TTC549 (cell line): ENCODE data around the gene QPRT.
"Not testable (repeated sequence)": the region's sequence is repeated elsewhere in the genome, so short reads cannot be mapped to it uniquely, and the experiment has no call there.

Experiments
- FAIRE-seq: peaks from 2 replicates; lab custom pipeline; 2012; peaks lifted over from hg19 to GRCh38; lab: Jason Lieb, UNC

Gene QPRT

GRCh38 chr16:29663016-29663806, 15.8 kb upstream of the QPRT start, which contains the start of gene SPN:
TSS of gene SPN (plus strand) at chr16:29663247. CDS start at chr16:29663729, 482 bp downstream.
- FAIRE-seq = no peak

- no peak for FAIRE-seq
These were observed 15.2 kb upstream of the QPRT start for GRCh38 chr16:29663807-29664090.

GRCh38 chr16:29664091-29664921, 14.7 kb upstream of the QPRT start:
- no peak for FAIRE-seq

GRCh38 chr16:29665294-29666077, 13.5 kb upstream of the QPRT start:
- FAIRE-seq = no peak

GRCh38 chr16:29667322-29667610, 11.7 kb upstream of the QPRT start:
- FAIRE-seq = not testable (repeated sequence)

- FAIRE-seq = no peak
These were observed 11.2 kb upstream of the QPRT start for GRCh38 chr16:29667755-29668154.

GRCh38 chr16:29668267-29668666, 10.7 kb upstream of the QPRT start:
- no peak for FAIRE-seq

- no peak for FAIRE-seq
These were observed 5.5 kb upstream of the QPRT start for GRCh38 chr16:29673501-29673900.

GRCh38 chr16:29674188-29674587, 4.8 kb upstream of the QPRT start:
- FAIRE-seq = no peak

GRCh38 chr16:29675811-29676643, 3.0 kb upstream of the QPRT start:
- no peak for FAIRE-seq

- FAIRE-seq = no peak
These were observed 1.8 kb upstream of the QPRT start for GRCh38 chr16:29676989-29677785.

- no peak for FAIRE-seq
These were observed 1.2 kb downstream of the QPRT start for GRCh38 chr16:29680180-29680598.

GRCh38 chr16:29683543-29684090, 4.6 kb downstream of the QPRT start:
- FAIRE-seq = no peak

- no peak for FAIRE-seq
These were observed 5.7 kb downstream of the QPRT start for GRCh38 chr16:29684679-29685078.

- no peak for FAIRE-seq
These were observed 7.9 kb downstream of the QPRT start for GRCh38 chr16:29686740-29687332.

GRCh38 chr16:29687755-29688154, 8.8 kb downstream of the QPRT start:
- FAIRE-seq = no peak

GRCh38 chr16:29688172-29688571, 9.2 kb downstream of the QPRT start:
- FAIRE-seq = no peak

GRCh38 chr16:29689490-29690351, 10.7 kb downstream of the QPRT start:
- not testable (repeated sequence) for FAIRE-seq

GRCh38 chr16:29692606-29693005, 13.6 kb downstream of the QPRT start:
- not testable (repeated sequence) for FAIRE-seq
